GM11168 (cell line): ENCODE data around the gene PLK5.

Experiments
- in situ Hi-C: fragments of 300-500 bp; cut with MboI; formaldehyde crosslinking; loops from one replicate; pipeline ENCODE4 v1.12.0; 2022; ENCODE audit warnings: low sequenced_read_pairs; ENCODE audit not compliant: unreplicated experiment

The PLK5 gene

GRCh38 chr19:1549332-1549945 is 25.6 kb downstream of the PLK5 start:
- in situ Hi-C loops, result loop anchor here (10.0 kb wide), 1 partner anchor 225 kb away; no protein-coding TSS in a partner anchor

GRCh38 chr19:1551068-1552040 is 27.5 kb downstream of the PLK5 start:
- in situ Hi-C loops, result no loop called here

DNA sequence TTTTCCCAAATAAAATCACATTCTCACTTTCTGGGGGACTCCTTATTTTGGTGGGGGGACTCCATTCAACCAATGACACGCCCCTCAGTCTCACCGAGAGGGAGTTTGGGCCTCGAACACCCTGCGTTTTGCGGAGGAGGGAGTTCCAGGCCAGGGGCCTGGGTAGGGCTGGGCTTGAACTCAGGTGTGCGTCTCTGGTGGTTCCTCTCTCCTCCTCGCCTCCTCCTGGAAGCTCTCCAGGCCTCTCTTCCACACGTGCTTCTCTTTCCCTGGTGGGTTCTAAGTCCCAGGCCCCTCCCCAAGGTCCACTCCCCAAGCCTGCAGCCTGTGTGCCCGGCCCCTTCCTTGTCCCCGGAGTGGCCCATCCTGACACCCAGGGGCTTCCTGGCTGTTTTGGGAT is 29.5 kb downstream of the PLK5 start:
- in situ Hi-C loops, result no loop called here

DNA sequence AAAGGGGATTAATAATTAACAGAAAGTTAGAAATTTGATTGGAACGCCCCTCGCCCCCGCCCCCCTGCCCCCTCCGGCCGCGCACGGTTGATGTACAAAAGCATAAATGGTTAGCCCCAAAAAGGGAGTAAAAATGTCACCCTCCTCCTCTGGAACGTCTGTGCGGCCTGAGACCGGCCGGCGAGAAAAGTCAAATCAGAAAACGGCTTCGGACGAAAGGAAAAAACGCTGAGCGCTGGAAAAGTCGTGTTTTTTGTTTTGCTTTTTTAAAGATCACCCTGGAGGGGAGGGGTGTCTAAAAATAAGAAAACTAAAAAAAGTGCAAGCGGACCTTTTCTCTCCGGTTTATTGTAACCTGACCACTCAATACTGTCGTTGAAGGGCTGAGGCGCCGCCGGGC is 31.1 kb downstream of the PLK5 start:
- in situ Hi-C loops, result no loop called here

- in situ Hi-C loops, result no loop called here
Observed at GRCh38 chr19:1555487-1556389, 31.9 kb downstream of the PLK5 start.

- in situ Hi-C loops, result no loop called here
Observed at GRCh38 chr19:1556390-1557070, 32.7 kb downstream of the PLK5 start.

GRCh38 chr19:1558552-1558951 is 34.7 kb downstream of the PLK5 start:
- in situ Hi-C loops, result no loop called here

- in situ Hi-C loops, result no loop called here
Observed at GRCh38 chr19:1560286-1560882, 36.5 kb downstream of the PLK5 start.

DNA sequence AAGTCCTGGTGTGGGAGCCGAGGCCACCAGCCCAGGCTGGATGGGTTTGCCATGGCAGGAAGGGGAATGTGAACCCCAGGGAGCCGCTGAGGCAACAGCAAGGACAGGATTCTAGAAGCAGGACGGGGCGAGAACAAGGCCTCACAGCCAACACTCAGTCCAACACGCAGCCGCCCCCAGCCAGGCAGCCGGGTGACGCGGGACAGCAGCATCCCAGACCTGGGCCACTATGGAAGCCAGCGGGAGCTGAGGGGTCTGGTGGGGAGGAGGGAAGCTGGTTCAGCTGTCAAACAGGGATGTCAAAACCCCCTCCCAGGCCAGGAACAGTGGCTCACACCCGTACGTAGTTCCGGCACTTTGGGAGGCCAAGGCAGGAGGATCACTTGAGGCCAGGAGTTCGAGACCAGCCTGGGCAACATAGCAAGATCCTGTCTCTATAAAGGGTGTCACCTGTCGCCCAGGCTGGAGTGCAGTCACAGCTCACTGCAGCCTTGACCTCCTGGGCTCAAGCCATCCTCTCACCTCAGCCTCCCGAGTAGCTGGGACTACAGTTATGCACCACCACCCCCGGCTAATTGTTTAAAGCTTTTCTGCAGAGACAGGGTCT is 37.5 kb downstream of the PLK5 start:
- in situ Hi-C loops, result no loop called here

- in situ Hi-C loops, result no loop called here
Observed at GRCh38 chr19:1563251-1563650, 39.4 kb downstream of the PLK5 start.

GRCh38 chr19:1566392-1567115 is 42.7 kb downstream of the PLK5 start:
- in situ Hi-C loops, result no loop called here

- in situ Hi-C loops, result no loop called here
Observed at GRCh38 chr19:1567116-1567847, 43.4 kb downstream of the PLK5 start.

DNA sequence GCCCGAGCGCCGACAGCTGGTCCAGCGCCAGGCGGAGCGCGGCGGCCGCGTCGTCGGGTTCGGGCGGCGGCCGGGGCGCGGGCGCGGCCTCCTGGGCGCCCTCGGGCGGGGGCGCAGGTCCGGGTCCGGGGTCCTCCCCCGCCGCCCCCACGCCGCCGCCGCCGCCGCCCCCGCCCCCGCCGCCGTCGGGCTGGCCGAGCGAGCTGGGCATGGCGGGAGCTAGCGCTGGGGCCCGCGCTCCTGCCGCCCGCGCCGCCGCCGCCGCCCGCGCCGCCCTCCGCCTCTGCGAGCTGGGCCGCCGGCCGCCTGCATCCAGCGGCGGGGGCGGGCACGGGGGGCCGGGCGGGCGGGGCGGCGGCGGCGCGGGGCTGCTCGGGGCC is 44.0 kb downstream of the PLK5 start:
- in situ Hi-C loops, result no loop called here

GRCh38 chr19:1568320-1569019 is 44.6 kb downstream of the PLK5 start, which contains the start of gene MEX3D:
Gene MEX3D, minus strand, starts transcription at chr19:1568325. Its CDS starts 267 bp downstream, at chr19:1568058.
- in situ Hi-C loops, result no loop called here

DNA sequence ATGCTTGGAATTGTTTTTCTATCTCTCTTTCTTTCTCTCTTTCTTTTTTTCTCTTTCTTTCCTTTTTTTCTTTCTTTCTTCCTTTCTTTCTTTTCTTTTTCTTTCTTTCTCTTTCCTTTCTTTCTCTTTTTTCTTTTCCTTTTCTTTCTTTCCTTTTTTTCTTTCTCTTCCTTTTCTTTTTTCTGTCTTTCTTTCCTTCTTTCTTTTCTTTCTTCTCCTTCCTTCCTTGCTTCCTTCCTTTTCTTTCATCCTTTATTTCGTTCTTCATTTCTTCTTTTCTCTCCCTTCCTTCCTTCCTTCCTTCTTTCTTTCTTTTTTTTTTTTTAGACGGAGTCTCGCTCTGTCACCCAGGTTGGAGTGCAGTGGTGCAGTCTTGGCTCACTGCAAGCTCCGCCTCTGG is 46.1 kb downstream of the PLK5 start:
- in situ Hi-C loops, result no loop called here

DNA sequence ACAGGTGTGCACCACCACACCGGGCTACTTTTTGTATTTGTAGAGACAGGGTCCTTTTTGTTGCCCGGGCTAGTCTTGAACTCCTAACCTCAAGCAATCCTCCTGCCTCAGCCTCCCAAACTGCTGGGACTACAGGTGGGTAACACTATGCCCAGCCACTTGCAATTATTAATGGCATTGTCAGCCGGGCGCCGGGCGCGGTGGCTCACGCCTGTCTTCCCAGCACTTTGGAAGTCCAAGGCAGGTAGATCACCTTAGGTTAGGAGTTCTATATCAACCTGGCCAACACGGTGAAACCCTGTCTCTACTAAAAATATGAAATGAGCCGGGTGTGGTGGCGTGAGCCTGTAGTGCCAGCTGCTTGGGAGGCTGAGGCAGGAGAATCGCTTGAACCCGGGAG is 47.0 kb downstream of the PLK5 start:
- in situ Hi-C loops, result no loop called here

DNA sequence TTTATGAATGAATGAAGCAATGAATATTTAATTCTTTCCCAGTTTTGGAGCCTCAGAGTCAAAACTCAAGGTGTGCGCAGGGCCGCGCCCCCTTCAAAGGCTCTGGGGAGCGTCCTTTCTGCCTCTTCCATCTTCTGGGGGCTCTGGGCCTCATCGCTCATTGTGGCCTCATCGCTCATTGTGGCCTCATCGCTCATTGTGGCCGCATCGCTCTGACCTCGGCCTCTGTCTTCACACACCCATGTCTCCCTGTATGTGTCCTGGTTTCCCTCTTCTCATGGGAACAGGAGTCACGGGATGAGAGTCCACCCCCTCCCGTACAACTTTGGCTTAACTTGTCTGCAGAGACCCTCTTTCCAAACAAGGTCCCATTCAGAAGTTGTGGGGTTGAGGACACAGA is 47.5 kb downstream of the PLK5 start:
- in situ Hi-C loops, result no loop called here
